Neural cell (in vitro differentiated cells): Measurements from ENCODE around the gene TEX2. TPM values are rescaled to one million over a fixed set of nuclear protein-coding genes. Genes with fewer than 3 reads are reported as not detected.

Experiments
- H2AFZ ChIP-seq: fragments of 200-600, 300-800 bp; sonication (generic), shearing (Covaris generic); 2 replicates; pipeline ENCODE4 v1.6.0; 2014; ENCODE audit warnings: low read depth, mild to moderate bottlenecking, antibody characterized with exemption, low read length, moderate library complexity
- H3F3A ChIP-seq: fragments of 200-600 bp; shearing (Covaris generic); 2 replicates; pipeline ENCODE4 v1.6.1; 2016; ENCODE audit warnings: mild to moderate bottlenecking, moderate library complexity, mixed read lengths, antibody characterized with exemption, low read length; ENCODE audit not compliant: insufficient read depth, poor library complexity, severe bottlenecking
- H3K27ac ChIP-seq: fragments of 200-600, 300-800 bp; sonication (generic), shearing (Covaris generic); 2 replicates; pipeline ENCODE4 v1.5.1; 2014; ENCODE audit warnings: mild to moderate bottlenecking, low read length, moderate library complexity
- H3K27me3 ChIP-seq: fragments of 300-800, 200-600 bp; sonication (generic), shearing (Covaris generic); 2 replicates; pipeline ENCODE4 v1.6.0; 2014; ENCODE audit warnings: mild to moderate bottlenecking, low read depth, low read length, moderate library complexity; ENCODE audit not compliant: insufficient read depth
- H3K36me3 ChIP-seq: fragments of 300-800, 200-600 bp; sonication (generic), shearing (Covaris generic); 2 replicates; pipeline ENCODE4 v1.5.1; 2014; ENCODE audit warnings: mild to moderate bottlenecking, antibody characterized with exemption, low read length, moderate library complexity; ENCODE audit not compliant: insufficient read depth
- H3K4me2 ChIP-seq: fragments of 300-800, 200-600 bp; sonication (generic), shearing (Covaris generic); 2 replicates; pipeline ENCODE4 v1.6.0; 2014; ENCODE audit warnings: mild to moderate bottlenecking, low read length
- H3K4me3 ChIP-seq: fragments of 300-800, 200-600 bp; sonication (generic), shearing (Covaris generic); 2 replicates; pipeline ENCODE4 v1.5.1; 2014; ENCODE audit warnings: mild to moderate bottlenecking, low read length, moderate library complexity
- H3K79me2 ChIP-seq: fragments of 200-600 bp; shearing (Covaris generic); replicated peaks from 2 replicates; pipeline ENCODE4 v1.6.0; 2014; ENCODE audit warnings: mild to moderate bottlenecking, low read length, moderate library complexity; ENCODE audit not compliant: insufficient read depth
- H3K9ac ChIP-seq: fragments of 300-800, 200-600 bp; sonication (generic), shearing (Covaris generic); 2 replicates; pipeline ENCODE4 v1.6.1; 2016; ENCODE audit warnings: mild to moderate bottlenecking, low read length, mixed read lengths
- H3K9me2 ChIP-seq: fragments of 200-600 bp; shearing (Covaris generic); 2 replicates; pipeline ENCODE4 v1.6.1; 2016; ENCODE audit warnings: mild to moderate bottlenecking, low read length, mixed read lengths; ENCODE audit not compliant: insufficient read depth
- H3K9me3 ChIP-seq: fragments of 200-600, 300-800 bp; sonication (generic), shearing (Covaris generic); 2 replicates; pipeline ENCODE4 v1.6.1; 2016; ENCODE audit warnings: mild to moderate bottlenecking, mixed run types, low read length, moderate library complexity, mixed read lengths
- H4K20me1 ChIP-seq: fragments of 200-600 bp; shearing (Covaris generic); 2 replicates; pipeline ENCODE4 v1.6.1; 2016; ENCODE audit warnings: mild to moderate bottlenecking, mixed run types; ENCODE audit not compliant: insufficient read depth
- CTCF ChIP-seq: fragments of 450-650 bp; IDR thresholded peaks from 2 replicates; pipeline ENCODE4 v1.5.1; 2014; ENCODE audit warnings: antibody characterized with exemption, mild to moderate bottlenecking, moderate library complexity; ENCODE audit not compliant: poor library complexity, severe bottlenecking
- EP300 ChIP-seq: fragments of 450-650 bp; conservative IDR thresholded peaks from 2 replicates; pipeline ENCODE4 v1.6.1; 2014; ENCODE audit warnings: antibody characterized with exemption, mild to moderate bottlenecking, moderate library complexity; ENCODE audit not compliant: poor library complexity, severe bottlenecking
- EZH2 ChIP-seq: fragments of 200-600, 300-800 bp; shearing (Covaris generic), sonication (generic); IDR thresholded peaks from 2 replicates; pipeline ENCODE4 v1.6.1; 2014; ENCODE audit warnings: antibody characterized with exemption, low read length, borderline replicate concordance, mild to moderate bottlenecking; ENCODE audit not compliant: insufficient read depth, poor library complexity, severe bottlenecking
- MXI1 ChIP-seq: fragments of 450-650 bp; conservative IDR thresholded peaks from 2 replicates; pipeline ENCODE4 v1.6.1; 2014; ENCODE audit warnings: antibody characterized with exemption, mild to moderate bottlenecking; ENCODE audit not compliant: poor library complexity, severe bottlenecking
- POLR2AphosphoS5 ChIP-seq: IDR thresholded peaks from 2 replicates; pipeline ENCODE4 v1.6.1; 2012
- RAD21 ChIP-seq: fragments of 450-650 bp; conservative IDR thresholded peaks from 2 replicates; pipeline ENCODE4 v1.6.1; 2014; ENCODE audit warnings: antibody characterized with exemption, mild to moderate bottlenecking, moderate library complexity
- REST ChIP-seq: IDR thresholded peaks from 2 replicates; pipeline ENCODE4 v1.6.1; 2012; ENCODE audit warnings: borderline replicate concordance
- SMC3 ChIP-seq: fragments of 450-650 bp; conservative IDR thresholded peaks from 2 replicates; pipeline ENCODE4 v1.6.1; 2014; ENCODE audit warnings: antibody characterized with exemption, mild to moderate bottlenecking, moderate library complexity; ENCODE audit not compliant: poor library complexity
- TAF1 ChIP-seq: IDR thresholded peaks from 2 replicates; pipeline ENCODE4 v1.6.1; 2012; ENCODE audit warnings: low read depth
- polyA plus RNA-seq: library from polyadenylated mRNA; depleted of rRNA; stranded (reverse); fragments of >200 nt; gene quantifications from 2 replicates; pipeline ENCODE4 v1.2.3, GENCODE V29; 2014

Gene TEX2
- polyA plus RNA-seq, 1 donor from 2014 or later: 19.7 TPM

- TF ChIP-seq MXI1 (no peak), TAF1 (no peak), EZH2 (no peak), POLR2AphosphoS5 (no peak), REST (no peak), CTCF (no peak), EP300 (no peak), RAD21 (no peak), SMC3 (no peak)
- H3K9me3 ChIP-seq: no peaks in the 10 kb centered on the region
- H3F3A ChIP-seq: no peaks in the 10 kb centered on the region
- H3K9me2 ChIP-seq: no peaks in the 10 kb centered on the region
- H3K36me3 ChIP-seq: no peaks in the 10 kb centered on the region
- no peaks in the 10 kb centered on the region for H3K79me2 ChIP-seq
- H2AFZ ChIP-seq: no peak overlapping the region
- no peak overlapping the region for H3K4me3 ChIP-seq
- no peak overlapping the region for H3K27ac ChIP-seq
- no peaks in the 10 kb centered on the region for H3K27me3 ChIP-seq
- no peaks in the 10 kb centered on the region for H4K20me1 ChIP-seq
- no peak overlapping the region for H3K9ac ChIP-seq
- H3K4me2 ChIP-seq: no peak overlapping the region
Observed at GRCh38 chr17:64154313-64154695, 108.8 kb downstream of the TEX2 start.

GRCh38 chr17:64153565-64154312 lies 109.3 kb downstream of the TEX2 start:
- Histone ChIP-seq H3K79me2 (no peaks in the 10 kb centered on the region), H3F3A (no peaks in the 10 kb centered on the region), H3K9ac (no peak overlapping the region), H3K9me3 (no peaks in the 10 kb centered on the region), H3K27ac (no peak overlapping the region), H2AFZ (no peak overlapping the region), H3K27me3 (no peaks in the 10 kb centered on the region), H3K4me2 (no peak overlapping the region), H4K20me1 (no peaks in the 10 kb centered on the region), H3K4me3 (no peak overlapping the region), H3K9me2 (no peaks in the 10 kb centered on the region), H3K36me3 (no peaks in the 10 kb centered on the region)
- no peak for TF ChIP-seq POLR2AphosphoS5
- TF ChIP-seq EZH2: no peak
- no peak for TF ChIP-seq MXI1
- no peak for TF ChIP-seq TAF1
- no peak for TF ChIP-seq RAD21
- TF ChIP-seq REST: no peak
